Cortex of kidney (tissue), 1 donor: ENCODE results near the gene CACNA2D2.

Experiments
- DNase-seq: peaks from one replicate; lab custom pipeline; 2025; lab: John Stamatoyannopoulos, UW

CACNA2D2 gene

GRCh38 chr3:50393061-50393460 is 110.4 kb downstream of the CACNA2D2 start:
- no peak for DNase-seq

GRCh38 chr3:50392101-50392715 is 111.2 kb downstream of the CACNA2D2 start:
- no peak for DNase-seq

- no peak for DNase-seq
Observed at GRCh38 chr3:50390508-50391224, 112.8 kb downstream of the CACNA2D2 start.

- DNase-seq = no peak
Observed at GRCh38 chr3:50389414-50389767, 114.0 kb downstream of the CACNA2D2 start.

GRCh38 chr3:50388720-50389413 is 114.6 kb downstream of the CACNA2D2 start:
- no peak for DNase-seq

GRCh38 chr3:50388016-50388719 is 115.3 kb downstream of the CACNA2D2 start:
- DNase-seq = no peak

GRCh38 chr3:50385754-50386153 is 117.7 kb downstream of the CACNA2D2 start:
- DNase-seq = no peak

GRCh38 chr3:50383750-50384149 is 119.7 kb downstream of the CACNA2D2 start:
- DNase-seq = no peak

- DNase-seq = no peak
Observed at GRCh38 chr3:50382722-50383121, 120.7 kb downstream of the CACNA2D2 start.

- DNase-seq = no peak
Observed at GRCh38 chr3:50381383-50381782, 122.1 kb downstream of the CACNA2D2 start.

GRCh38 chr3:50380405-50381085 is 122.9 kb downstream of the CACNA2D2 start:
- DNase-seq = no peak

- no peak for DNase-seq
Observed at GRCh38 chr3:50378757-50379156, 124.7 kb downstream of the CACNA2D2 start.

GRCh38 chr3:50378024-50378423 is 125.4 kb downstream of the CACNA2D2 start:
- no peak for DNase-seq

GRCh38 chr3:50375258-50375931 is 128.0 kb downstream of the CACNA2D2 start:
- DNase-seq = no peak

- DNase-seq = no peak
Observed at GRCh38 chr3:50374363-50375257, 128.8 kb downstream of the CACNA2D2 start.

GRCh38 chr3:50373146-50374051 is 130.0 kb downstream of the CACNA2D2 start:
- no peak for DNase-seq

- no peak for DNase-seq
Observed at GRCh38 chr3:50372349-50372748, 131.1 kb downstream of the CACNA2D2 start.

- no peak for DNase-seq
Observed at GRCh38 chr3:50371133-50371685, 132.2 kb downstream of the CACNA2D2 start.

- no peak for DNase-seq
Observed at GRCh38 chr3:50370594-50370993, 132.8 kb downstream of the CACNA2D2 start.
